B cell (primary cell): Measurements from ENCODE around the gene ST6GALNAC3.

Source experiments
- CTCF ChIP-seq: fragments of 200-600 bp; IDR thresholded peaks from one replicate; pipeline ENCODE4 v1.8.0; 2022; ENCODE audit warnings: antibody characterized with exemption, mild to moderate bottlenecking
- EZH2 ChIP-seq: IDR thresholded peaks from 2 replicates; pipeline ENCODE4 v1.6.1; 2012; ENCODE audit warnings: borderline replicate concordance, low read depth, mild to moderate bottlenecking, moderate library complexity, low read length; ENCODE audit not compliant: insufficient read depth, poor library complexity, severe bottlenecking

- TF ChIP-seq CTCF: no peak
- TF ChIP-seq EZH2: no peak
These were observed 79.3 kb downstream of the ST6GALNAC3 start for GRCh38 chr1:76153841-76154205.
